Measurements from ENCODE around the gene TM7SF2. TPM values are rescaled to one million over a fixed set of nuclear protein-coding genes. Genes with fewer than 3 reads are reported as not detected.

Gene TM7SF2
- total RNA-seq, 4 donors from 2014 or later = 29.4 to 59.5 (median 42.3) TPM

Small RNA genes lying within 50 kb of the gene (small RNA-seq; reads per million reads assigned to genes)
- 0 reads per million in 4 donors for gene HIGD1AP10
- gene PDCL2P2 = 0 reads per million in 4 donors
- gene RNU2-23P = 0.35 to 0.83 (median 0.46) reads per million in 4 donors

Other genes with a start within 250 kb of the TM7SF2 start
- 100 to 1,000 TPM in 2 of 4 donors, 10 to 100 TPM in 2; 67.9 to 202 (median 116) TPM for gene EHD1, start 233.3 kb upstream of the TM7SF2 start, total RNA-seq
- gene ATG2A, start 194.7 kb upstream of the TM7SF2 start, total RNA-seq = 10 to 100 TPM; 30.1 to 82.3 (median 46.4) TPM
- gene PPP2R5B, start 187.2 kb upstream of the TM7SF2 start, total RNA-seq = 10 to 100 TPM; 16.7 to 38.1 (median 26.8) TPM
- gene GPHA2, start 176.0 kb upstream of the TM7SF2 start, total RNA-seq = 1 to 10 TPM in 1 of 4 donors, not detected in 3; 6.0 TPM
- not detected for gene MAJIN, start 139.8 kb upstream of the TM7SF2 start, total RNA-seq
- 10 to 100 TPM in 3 of 4 donors, 1 to 10 TPM in 1; 4.0 to 13.9 (median 11.2) TPM for gene BATF2, start 114.9 kb upstream of the TM7SF2 start, total RNA-seq
- 100 to 1,000 TPM in 1 of 4 donors, 10 to 100 TPM in 3; 28.4 to 147 (median 85.8) TPM for gene ARL2, start 97.7 kb upstream of the TM7SF2 start, total RNA-seq
- gene SNX15, start 84.4 kb upstream of the TM7SF2 start, total RNA-seq = 10 to 100 TPM in 3 of 4 donors, 1 to 10 TPM in 1; 1.9 to 53.3 (median 35.9) TPM
- gene SAC3D1, start 70.7 kb upstream of the TM7SF2 start, total RNA-seq = 100 to 1,000 TPM in 1 of 4 donors, 10 to 100 TPM in 2, 1 to 10 TPM in 1; 3.7 to 105 (median 12.9) TPM
- 100 to 1,000 TPM in 1 of 4 donors, 10 to 100 TPM in 2, not detected in 1; 13.8 to 105 (median 75.6) TPM for gene NAALADL1, start 53.3 kb upstream of the TM7SF2 start, total RNA-seq
- 1 to 10 TPM in 3 of 4 donors, not detected in 1; 1.9 to 2.6 (median 2.5) TPM for gene CDCA5, start 27.8 kb upstream of the TM7SF2 start, total RNA-seq
- gene ZFPL1, start 27.6 kb upstream of the TM7SF2 start, total RNA-seq = 100 to 1,000 TPM in 1 of 4 donors, 10 to 100 TPM in 3; 44.5 to 105 (median 64.2) TPM
- 100 to 1,000 TPM; 252 to 560 (median 437) TPM for gene VPS51, start 15.7 kb upstream of the TM7SF2 start, total RNA-seq
- 10 to 100 TPM in 3 of 4 donors, 1 to 10 TPM in 1; 9.6 to 40.8 (median 12.2) TPM for gene ZNHIT2, start 5.8 kb downstream of the TM7SF2 start, total RNA-seq
- 100 to 1,000 TPM; 594 to 986 (median 662) TPM for gene FAU, start 10.3 kb downstream of the TM7SF2 start, total RNA-seq
- gene MRPL49, start 10.4 kb downstream of the TM7SF2 start, total RNA-seq = 100 to 1,000 TPM in 1 of 4 donors, 10 to 100 TPM in 3; 10.5 to 119 (median 60.9) TPM
- gene SYVN1, start 22.6 kb downstream of the TM7SF2 start, total RNA-seq = 10 to 100 TPM; 20.5 to 72.6 (median 51.9) TPM
- not detected for gene SPDYC, start 58.4 kb downstream of the TM7SF2 start, total RNA-seq
- gene CAPN1, start 70.1 kb downstream of the TM7SF2 start, total RNA-seq = 1,000 to 10,000 TPM in 1 of 4 donors, 100 to 1,000 TPM in 3; 211 to 1,179 (median 376) TPM
- 10 to 100 TPM in 1 of 4 donors, 1 to 10 TPM in 3; 3.0 to 17.5 (median 6.2) TPM for gene POLA2, start 150.1 kb downstream of the TM7SF2 start, total RNA-seq
- gene CDC42EP2, start 203.0 kb downstream of the TM7SF2 start, total RNA-seq = 10 to 100 TPM in 3 of 4 donors, 1 to 10 TPM in 1; 9.1 to 22.7 (median 14.5) TPM
- gene DPF2, start 222.0 kb downstream of the TM7SF2 start, total RNA-seq = 10 to 100 TPM; 29.1 to 50.9 (median 37.6) TPM
- 1 to 10 TPM in 1 of 4 donors, under 1 TPM in 2, not detected in 1; 0.48 to 3.0 (median 0.75) TPM for gene TIGD3, start 242.9 kb downstream of the TM7SF2 start, total RNA-seq